ENCODE results near the gene ZNF440. TPM values are rescaled to one million over a fixed set of nuclear protein-coding genes. Genes with fewer than 3 reads are reported as not detected.

Gene ZNF440
- total RNA-seq, 1 experiment from 2014 or later: 11.4 TPM

Other genes starting within 250 kb of the ZNF440 start
- 1.2 TPM for gene ACP5, start 236.6 kb upstream of the ZNF440 start, total RNA-seq (2021; ENCODE audit: unreplicated experiment)
- gene ZNF627, start 216.8 kb upstream of the ZNF440 start, total RNA-seq (2021; ENCODE audit: unreplicated experiment): 14.8 TPM
- gene ZNF823, start 75.3 kb upstream of the ZNF440 start, total RNA-seq (2021; ENCODE audit: unreplicated experiment): 4.7 TPM
- gene ZNF441, start 47.3 kb upstream of the ZNF440 start, total RNA-seq (2021; ENCODE audit: unreplicated experiment): 1.1 TPM
- gene ZNF491, start 15.8 kb upstream of the ZNF440 start, total RNA-seq (2021; ENCODE audit: unreplicated experiment): not detected
- gene ZNF439, start 34.5 kb downstream of the ZNF440 start, total RNA-seq (2021; ENCODE audit: unreplicated experiment): not detected
- not detected for gene ZNF69, start 73.5 kb downstream of the ZNF440 start, total RNA-seq (2021; ENCODE audit: unreplicated experiment)
- 9.3 TPM for gene ZNF700, start 110.8 kb downstream of the ZNF440 start, total RNA-seq (2021; ENCODE audit: unreplicated experiment)
- gene ZNF763, start 150.8 kb downstream of the ZNF440 start, total RNA-seq (2021; ENCODE audit: unreplicated experiment): not detected
- not detected for gene ZNF433, start 221.4 kb downstream of the ZNF440 start, total RNA-seq (2021; ENCODE audit: unreplicated experiment)
- not detected for gene ZNF878, start 238.7 kb downstream of the ZNF440 start, total RNA-seq (2021; ENCODE audit: unreplicated experiment)